BJ (cell line): Measurements from ENCODE around the gene RAB40C. TPM values are rescaled to one million over a fixed set of nuclear protein-coding genes. Genes with fewer than 3 reads are reported as not detected.

Experiments
- CTCF ChIA-PET: fragments of 350-600 bp; formaldehyde crosslinking; extraction: SDS; loops from one replicate; lab custom pipeline; 2021; ENCODE audit warnings: antibody characterized with exemption, inconsistent platforms; lab: Yijun Ruan, JAX
- POLR2A ChIA-PET: fragments of 300-600 bp; sonication (Branson Sonifier 250); formaldehyde crosslinking; extraction: SDS; loops from one replicate; lab custom pipeline; 2021; ENCODE audit warnings: antibody characterized with exemption; lab: Charles Lee
- DNase-seq: peaks from one replicate; pipeline ENCODE4 v3.0.0-alpha.2; 2011; ENCODE audit warnings: low read depth
- H3K27me3 ChIP-seq: 2 replicates; pipeline ENCODE4 v1.6.0; 2011; ENCODE audit warnings: low read length; ENCODE audit not compliant: control insufficient read depth, insufficient read depth
- H3K36me3 ChIP-seq: 2 replicates; pipeline ENCODE4 v1.5.1; 2011; ENCODE audit warnings: low read length; ENCODE audit not compliant: control insufficient read depth, insufficient read depth
- H3K4me3 ChIP-seq: 2 replicates; pipeline ENCODE4 v1.5.1; 2011; ENCODE audit warnings: low read depth, mild to moderate bottlenecking, control low read depth, low read length
- CTCF ChIP-seq: IDR thresholded peaks from 2 replicates; pipeline ENCODE4 v1.5.1; 2011; ENCODE audit warnings: low read depth, mild to moderate bottlenecking, control low read depth, inconsistent platforms, low read length, moderate library complexity; ENCODE audit not compliant: insufficient read depth
- polyA plus RNA-seq: library from polyadenylated mRNA; depleted of rRNA; stranded (reverse); fragments of >200 nt; gene quantifications from 2 replicates; pipeline ENCODE4 v1.2.3, GENCODE V29; 2011

RAB40C gene
- polyA plus RNA-seq, 1 experiment: 7.6 TPM

GRCh38 chr16:588889-589657 lies 793 bp upstream of the RAB40C start:
- H3K27me3 ChIP-seq: no peaks in the 10 kb centered on the region
- ChIA-PET CTCF (interaction anchor here (1.1 to 1.5 kb wide), 2 partner anchors 42 to 47 kb away, joined by 3 to 5 read pairs; partner anchors contain the start of gene METTL26), POLR2A (no interaction called here)
- peak overlapping the region; percentile 91 for H3K4me3 ChIP-seq
- H3K36me3 ChIP-seq: peaks cover 2% of the 10 kb centered on the region; the same call in 1 of the 2 replicates
- TF ChIP-seq CTCF: no peak
- peak; percentile 51 for DNase-seq

DNA sequence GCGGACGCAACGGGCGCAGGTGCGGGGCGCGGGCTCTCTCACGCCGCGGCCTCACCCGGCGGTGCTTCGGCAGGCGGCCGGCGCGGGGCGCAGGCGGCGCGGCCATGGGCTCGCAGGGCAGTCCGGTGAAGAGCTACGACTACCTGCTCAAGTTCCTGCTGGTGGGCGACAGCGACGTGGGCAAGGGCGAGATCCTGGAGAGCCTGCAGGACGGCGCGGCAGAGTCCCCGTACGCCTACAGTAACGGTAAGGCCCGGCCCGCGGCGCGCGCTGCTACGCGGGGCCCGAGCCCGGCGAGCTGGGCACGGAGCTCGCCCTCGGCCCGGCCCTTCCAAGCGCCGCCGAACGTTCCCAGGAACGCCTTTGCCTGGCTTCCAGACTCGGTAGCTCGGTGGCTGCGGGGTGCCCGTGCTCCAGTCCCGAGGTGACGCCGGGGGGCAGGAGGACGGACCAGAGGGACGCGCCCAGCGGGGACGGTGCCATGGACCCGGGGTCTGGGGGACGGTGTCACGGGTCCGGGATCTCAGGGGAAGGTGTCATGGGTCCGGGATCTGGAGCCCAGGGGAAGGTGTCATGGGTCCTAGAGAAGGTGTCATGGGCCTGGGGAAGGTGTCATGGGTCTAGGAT lies 435 bp downstream of the RAB40C start:
- no peak for TF ChIP-seq CTCF
- POLR2A ChIA-PET: no interaction called here
- Histone ChIP-seq H3K27me3 (no peaks in the 10 kb centered on the region), H3K36me3 (peaks cover 4% of the 10 kb centered on the region; the same call in 1 of the 2 replicates), H3K4me3 (peak overlapping the region; percentile 94)
- DNase-seq: no peak
- CTCF ChIA-PET: interaction anchor here (1.0 kb wide), 1 partner anchor 15 kb away, joined by 4 read pairs; no protein-coding TSS in a partner anchor

- ChIA-PET CTCF (interaction anchor here (1.0 kb wide), 1 partner anchor 14 kb away, joined by 4 read pairs; no protein-coding TSS in a partner anchor), POLR2A (no interaction called here)
- H3K4me3 ChIP-seq: peak overlapping the region; percentile 94
- TF ChIP-seq CTCF: no peak
- no peaks in the 10 kb centered on the region for H3K27me3 ChIP-seq
- H3K36me3 ChIP-seq: peaks cover 4% of the 10 kb centered on the region; the same call in 1 of the 2 replicates
- DNase-seq: no peak
These were observed 942 bp downstream of the RAB40C start for GRCh38 chr16:590815-591200.

DNA sequence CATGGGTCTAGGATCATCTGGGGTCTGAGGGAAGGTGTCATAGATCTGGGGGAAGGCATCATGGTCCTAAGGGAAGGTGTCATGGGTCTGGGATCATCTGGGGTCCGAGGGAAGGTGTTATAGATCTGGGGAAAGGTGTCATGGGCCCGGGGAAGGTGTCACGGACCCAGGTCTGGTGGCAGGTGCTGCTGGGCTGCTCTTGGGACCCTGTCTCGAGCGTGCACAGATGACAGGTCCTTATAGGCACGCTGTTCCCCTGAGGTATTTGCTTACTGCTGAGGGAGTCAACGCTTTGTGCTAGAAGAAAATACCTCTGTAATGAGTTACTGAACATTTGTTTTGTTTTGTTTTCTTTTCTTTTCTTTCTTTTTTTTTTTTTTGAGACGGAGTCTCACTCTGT lies 1.4 kb downstream of the RAB40C start:
- ChIA-PET CTCF (no interaction called here), POLR2A (no interaction called here)
- peaks cover 5% of the 10 kb centered on the region; the same call in 1 of the 2 replicates for H3K36me3 ChIP-seq
- no peaks in the 10 kb centered on the region for H3K27me3 ChIP-seq
- H3K4me3 ChIP-seq: peak overlapping the region; percentile 94
- DNase-seq: no peak
- TF ChIP-seq CTCF: no peak

- DNase-seq: no peak
- CTCF ChIA-PET: no interaction called here
- Histone ChIP-seq H3K27me3 (no peaks in the 10 kb centered on the region), H3K4me3 (no peak overlapping the region), H3K36me3 (peaks cover 8% of the 10 kb centered on the region; the same call in 1 of the 2 replicates)
- POLR2A ChIA-PET: no interaction called here
- TF ChIP-seq CTCF: no peak
These were observed 2.1 kb downstream of the RAB40C start for GRCh38 chr16:591892-592517.
